BJ (cell line): Measurements from ENCODE around the gene CALD1. TPM values are rescaled to one million over a fixed set of nuclear protein-coding genes. Genes with fewer than 3 reads are reported as not detected.

Experiments used
- CTCF ChIA-PET: fragments of 350-600 bp; formaldehyde crosslinking; extraction: SDS; loops from one replicate; lab custom pipeline; 2021; ENCODE audit warnings: antibody characterized with exemption, inconsistent platforms; lab: Yijun Ruan, JAX
- POLR2A ChIA-PET: fragments of 300-600 bp; sonication (Branson Sonifier 250); formaldehyde crosslinking; extraction: SDS; loops from one replicate; lab custom pipeline; 2021; ENCODE audit warnings: antibody characterized with exemption; lab: Charles Lee
- DNase-seq: peaks from one replicate; pipeline ENCODE4 v3.0.0-alpha.2; 2011; ENCODE audit warnings: low read depth
- H3K27me3 ChIP-seq: 2 replicates; pipeline ENCODE4 v1.6.0; 2011; ENCODE audit warnings: low read length; ENCODE audit not compliant: control insufficient read depth, insufficient read depth
- H3K36me3 ChIP-seq: 2 replicates; pipeline ENCODE4 v1.5.1; 2011; ENCODE audit warnings: low read length; ENCODE audit not compliant: control insufficient read depth, insufficient read depth
- H3K4me3 ChIP-seq: 2 replicates; pipeline ENCODE4 v1.5.1; 2011; ENCODE audit warnings: low read depth, mild to moderate bottlenecking, control low read depth, low read length
- CTCF ChIP-seq: IDR thresholded peaks from 2 replicates; pipeline ENCODE4 v1.5.1; 2011; ENCODE audit warnings: low read depth, mild to moderate bottlenecking, control low read depth, inconsistent platforms, low read length, moderate library complexity; ENCODE audit not compliant: insufficient read depth
- polyA plus RNA-seq: library from polyadenylated mRNA; depleted of rRNA; stranded (reverse); fragments of >200 nt; gene quantifications from 2 replicates; pipeline ENCODE4 v1.2.3, GENCODE V29; 2011

The CALD1 gene
- polyA plus RNA-seq, 1 experiment = 1,629 TPM

- no peaks in the 10 kb centered on the region for H3K36me3 ChIP-seq
- ChIA-PET CTCF (interaction anchor here (0.6 to 3.8 kb wide), 3 partner anchors 182 to 301 kb away, joined by 3 to 21 read pairs (median 17); partner anchors contain the start of gene CYREN), POLR2A (no interaction called here)
- H3K27me3 ChIP-seq = no peaks in the 10 kb centered on the region
- TF ChIP-seq CTCF = no peak
- no peak overlapping the region for H3K4me3 ChIP-seq
- DNase-seq = no peak
Observed at GRCh38 chr7:134988161-134988560, 208.7 kb downstream of the CALD1 start.

GRCh38 chr7:134991469-134992339, 212.3 kb downstream of the CALD1 start:
- ChIA-PET CTCF (interaction anchor here (0.6 kb wide), 1 partner anchor 32 kb away, joined by 3 read pairs; no protein-coding TSS in a partner anchor), POLR2A (no interaction called here)
- no peak for TF ChIP-seq CTCF
- no peaks in the 10 kb centered on the region for H3K27me3 ChIP-seq
- no peak overlapping the region for H3K4me3 ChIP-seq
- H3K36me3 ChIP-seq = no peaks in the 10 kb centered on the region; the same call in 1 of the 2 replicates
- DNase-seq = no peak

GRCh38 chr7:134992626-134993179, 213.3 kb downstream of the CALD1 start:
- no peak for TF ChIP-seq CTCF
- H3K4me3 ChIP-seq = no peak overlapping the region
- no peaks in the 10 kb centered on the region for H3K27me3 ChIP-seq
- H3K36me3 ChIP-seq = no peaks in the 10 kb centered on the region; the same call in 1 of the 2 replicates
- no peak for DNase-seq
- CTCF ChIA-PET = no interaction called here
- POLR2A ChIA-PET = no interaction called here

GRCh38 chr7:134993877-134994456, 214.5 kb downstream of the CALD1 start:
- Histone ChIP-seq H3K27me3 (no peaks in the 10 kb centered on the region), H3K4me3 (no peak overlapping the region), H3K36me3 (no peaks in the 10 kb centered on the region; the same call in 1 of the 2 replicates)
- ChIA-PET POLR2A (no interaction called here), CTCF (no interaction called here)
- DNase-seq = no peak
- no peak for TF ChIP-seq CTCF
